Subcutaneous adipose tissue (tissue), 4 donors: Measurements from ENCODE around the gene SDCCAG8. TPM values are rescaled to one million over a fixed set of nuclear protein-coding genes. Genes with fewer than 3 reads are reported as not detected.

Experiments used
- total RNA-seq, 4 donors: library from RNA; depleted of rRNA; stranded (reverse); fragments of >200 nt; gene quantifications; one replicate each; pipeline ENCODE4 v1.1.0, GENCODE V29; 2016
- TF ChIP-seq, protein P1 (sequence below): fragments of 450-650 bp; IDR thresholded peaks from one replicate; pipeline ENCODE4 v1.5.1; 2016; ENCODE audit warnings: low read depth, mild to moderate bottlenecking, control low read depth, antibody characterized with exemption, moderate library complexity

Gene SDCCAG8
- total RNA-seq, 4 donors from 2014 or later = 44.6 to 74.5 (median 51.9) TPM

DNA sequence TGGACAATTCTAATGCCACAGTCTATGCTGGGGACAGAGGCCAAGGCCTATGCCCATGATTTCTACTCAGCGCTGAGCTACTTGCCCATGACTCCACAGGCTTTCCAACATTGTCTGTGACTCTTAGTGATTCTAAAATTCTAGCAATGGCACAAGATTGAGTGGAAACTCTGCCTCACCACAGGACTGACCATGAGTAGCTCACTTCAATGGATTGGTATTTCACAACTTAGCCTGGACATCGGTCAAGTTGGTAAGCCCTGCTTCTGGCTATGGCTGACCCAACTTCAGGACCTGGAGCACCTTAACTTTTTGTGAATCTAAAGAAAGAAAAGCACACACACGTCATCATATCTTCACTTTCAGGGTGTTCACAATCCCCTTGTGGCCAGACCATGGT, 255.1 kb downstream of the SDCCAG8 start:
- TF ChIP-seq, protein P1, sequence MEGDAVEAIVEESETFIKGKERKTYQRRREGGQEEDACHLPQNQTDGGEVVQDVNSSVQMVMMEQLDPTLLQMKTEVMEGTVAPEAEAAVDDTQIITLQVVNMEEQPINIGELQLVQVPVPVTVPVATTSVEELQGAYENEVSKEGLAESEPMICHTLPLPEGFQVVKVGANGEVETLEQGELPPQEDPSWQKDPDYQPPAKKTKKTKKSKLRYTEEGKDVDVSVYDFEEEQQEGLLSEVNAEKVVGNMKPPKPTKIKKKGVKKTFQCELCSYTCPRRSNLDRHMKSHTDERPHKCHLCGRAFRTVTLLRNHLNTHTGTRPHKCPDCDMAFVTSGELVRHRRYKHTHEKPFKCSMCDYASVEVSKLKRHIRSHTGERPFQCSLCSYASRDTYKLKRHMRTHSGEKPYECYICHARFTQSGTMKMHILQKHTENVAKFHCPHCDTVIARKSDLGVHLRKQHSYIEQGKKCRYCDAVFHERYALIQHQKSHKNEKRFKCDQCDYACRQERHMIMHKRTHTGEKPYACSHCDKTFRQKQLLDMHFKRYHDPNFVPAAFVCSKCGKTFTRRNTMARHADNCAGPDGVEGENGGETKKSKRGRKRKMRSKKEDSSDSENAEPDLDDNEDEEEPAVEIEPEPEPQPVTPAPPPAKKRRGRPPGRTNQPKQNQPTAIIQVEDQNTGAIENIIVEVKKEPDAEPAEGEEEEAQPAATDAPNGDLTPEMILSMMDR = no peak

DNA sequence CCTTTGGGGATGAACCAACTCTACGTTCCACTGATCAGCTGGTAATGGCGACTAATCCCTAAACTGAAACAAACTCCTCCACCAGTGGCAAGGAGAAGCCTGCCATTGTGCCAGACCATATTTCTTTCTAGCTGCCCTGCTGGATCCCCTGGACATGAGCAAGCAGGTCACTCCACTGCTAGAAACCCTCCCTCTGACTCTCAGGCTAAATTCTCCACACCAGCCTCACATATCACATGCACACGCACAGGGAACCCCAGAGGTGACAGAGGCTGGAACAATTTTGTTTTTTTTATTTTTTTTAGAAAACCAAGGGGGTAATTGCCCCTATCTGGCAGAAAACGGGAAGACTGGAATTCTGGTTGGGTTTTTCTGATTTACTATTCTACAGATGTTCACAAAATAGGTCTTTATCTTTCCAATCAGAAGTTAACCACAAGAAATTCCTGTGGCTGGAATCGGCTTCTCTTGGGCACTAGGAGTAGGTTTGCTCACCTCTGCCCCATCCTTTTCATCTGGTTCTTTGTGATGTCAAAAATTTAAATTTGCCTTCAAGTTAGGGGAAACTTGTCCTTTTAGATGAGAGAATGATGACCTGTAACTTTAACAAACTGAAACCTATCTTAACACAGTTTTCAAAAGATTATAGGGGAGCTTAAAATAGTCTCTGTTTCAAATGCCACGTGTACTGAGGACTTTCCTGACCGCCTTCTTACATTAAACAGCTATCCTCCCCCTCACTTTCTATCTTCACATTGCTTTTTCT, 258.1 kb downstream of the SDCCAG8 start:
- TF ChIP-seq, protein P1 = no peak

DNA sequence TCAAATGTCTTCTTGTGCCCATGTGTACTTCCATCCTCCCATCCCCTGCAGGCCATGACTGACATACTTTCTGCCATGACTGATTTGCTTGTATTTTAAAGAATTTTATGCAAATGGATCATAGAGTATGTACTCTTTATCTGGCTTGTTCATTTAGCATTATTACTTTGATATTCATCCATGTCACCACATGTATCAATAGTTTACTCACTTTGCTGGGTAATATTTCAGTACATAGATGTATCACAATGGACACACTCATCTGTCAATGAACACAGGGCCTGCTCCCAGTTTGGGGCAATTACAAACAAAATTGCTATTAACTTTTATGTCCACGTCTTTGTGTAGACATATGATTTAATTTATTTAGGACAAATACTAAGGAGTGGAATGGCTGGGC, 259.1 kb downstream of the SDCCAG8 start:
- TF ChIP-seq, protein P1 = no peak

DNA sequence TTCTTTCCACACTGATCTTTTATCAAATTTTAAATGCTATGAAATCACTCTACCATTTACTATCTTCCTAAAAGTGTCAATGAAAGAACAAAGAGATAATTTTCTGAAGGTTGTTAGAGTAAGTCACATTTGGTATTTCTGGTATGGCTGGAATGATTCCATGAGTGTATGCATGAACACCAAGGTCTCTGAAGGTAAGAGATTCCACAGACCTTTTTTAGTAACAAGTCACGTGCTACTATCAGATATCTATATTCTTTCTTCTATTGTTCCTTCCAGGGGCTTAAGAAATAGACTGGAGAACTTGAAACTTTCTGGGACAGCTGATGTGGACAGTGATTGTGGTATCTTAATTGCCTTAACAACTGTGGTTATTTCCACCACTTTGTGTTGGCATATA, 265.0 kb downstream of the SDCCAG8 start:
- TF ChIP-seq, protein P1 = no peak

DNA sequence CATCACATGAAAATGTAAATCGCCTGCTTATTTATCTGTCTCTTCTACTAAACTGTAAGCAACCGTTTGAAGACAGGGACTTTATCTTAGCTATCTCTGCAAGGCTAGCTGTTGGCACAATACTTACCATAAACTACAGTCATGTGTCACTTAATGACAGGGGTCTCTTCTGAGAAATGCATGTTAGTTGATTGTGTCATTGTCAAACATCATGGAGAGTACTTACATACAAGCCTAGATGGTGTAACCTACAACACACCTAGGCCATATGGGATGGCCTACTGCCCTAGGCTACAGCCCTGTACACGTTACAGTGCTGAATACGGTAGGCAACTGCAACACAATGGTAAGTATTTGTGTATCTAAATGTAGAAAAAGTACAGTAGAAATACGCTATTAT, 267.9 kb downstream of the SDCCAG8 start:
- TF ChIP-seq, protein P1 = no peak

DNA sequence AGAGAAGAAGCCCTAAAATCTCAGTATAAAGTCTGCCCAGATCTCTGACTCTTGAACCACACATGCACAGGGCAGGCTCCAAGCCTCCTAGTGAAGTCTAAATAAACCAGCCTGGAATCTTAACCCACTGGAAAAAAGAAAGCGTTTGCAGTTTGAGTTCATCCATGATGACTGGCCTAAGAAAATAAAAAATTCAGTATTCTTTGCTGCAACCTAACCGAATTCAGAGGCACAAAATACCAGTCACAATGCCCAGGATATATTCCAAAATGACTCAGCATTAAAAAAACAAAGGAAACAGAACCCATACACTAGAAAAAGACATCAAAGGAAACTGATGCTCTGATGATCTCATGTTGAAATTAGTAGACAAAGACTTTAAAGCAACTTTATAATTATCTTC, 269.2 kb downstream of the SDCCAG8 start:
- TF ChIP-seq, protein P1 = no peak

DNA sequence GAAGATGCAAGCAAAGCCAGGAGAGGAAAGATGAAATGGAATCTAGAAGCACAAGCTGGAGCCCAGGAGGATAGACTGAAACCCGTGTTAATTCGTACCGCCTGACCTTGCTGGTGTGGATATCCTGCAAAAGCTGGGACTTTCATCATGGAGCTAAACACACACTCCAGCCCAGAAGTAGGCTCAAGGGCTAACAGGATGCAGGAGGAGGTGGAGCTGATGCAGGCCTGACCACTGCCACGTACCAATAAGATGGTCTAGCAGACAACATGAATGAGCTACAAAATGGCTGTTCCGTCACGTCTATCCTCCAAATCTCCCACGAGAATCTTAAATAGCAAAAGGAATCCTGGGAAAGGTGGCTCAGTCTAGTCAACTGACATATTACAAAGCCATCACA, 270.3 kb downstream of the SDCCAG8 start:
- TF ChIP-seq, protein P1 = no peak
